Esophagus squamous epithelium (tissue), 5 donors: ENCODE data around the gene SVIP. TPM values are rescaled to one million over a fixed set of nuclear protein-coding genes. Genes with fewer than 3 reads are reported as not detected.

Experiments used
- DNase-seq: peaks from one replicate; lab custom pipeline; 2025; lab: John Stamatoyannopoulos, UW
- H3K27ac ChIP-seq, 4 donors: fragments of 200-600 bp; sonication (generic); one replicate each; pipeline ENCODE4 v1.5.1; 2016 to 2019; ENCODE audit warnings: mild to moderate bottlenecking in 1 of 4
- H3K27me3 ChIP-seq, 4 donors: fragments of 200-600 bp; sonication (generic); 1 replicate in 3 of 4; 2 replicates in 1 of 4; pipeline versions ENCODE4 v1.5.1 to v1.6.0; 2017 to 2021; ENCODE audit warnings: antibody characterized with exemption in 1 of 4
- H3K36me3 ChIP-seq, 3 donors: fragments of 200-600 bp; sonication (generic); one replicate each; pipeline ENCODE4 v1.5.1; 2016 to 2019
- H3K4me1 ChIP-seq, 3 donors: fragments of 200-600 bp; sonication (generic); one replicate each; pipeline ENCODE4 v1.5.1; 2017 to 2019
- H3K4me3 ChIP-seq, 4 donors: fragments of 200-600 bp; sonication (generic); 1 replicate in 3 of 4; 2 replicates in 1 of 4; pipeline ENCODE4 v1.5.1; 2016 to 2019; ENCODE audit warnings: mild to moderate bottlenecking in 2 of 4, moderate library complexity in 1 of 4
- H3K9me3 ChIP-seq, 3 donors: fragments of 200-600 bp; sonication (generic); one replicate each; pipeline ENCODE4 v1.5.1; 2016 to 2019
- POLR2A ChIP-seq, 4 donors: fragments of 450-650 bp; IDR thresholded peaks; one replicate each; pipeline ENCODE4 v1.6.1; 2017; ENCODE audit warnings: antibody characterized with exemption in 4 of 4, mild to moderate bottlenecking in 4 of 4, moderate library complexity in 3 of 4
- WGBS, 2 donors: methylation state at CpG; one replicate each; pipeline ENCODE4 v1.1.5; 2018; 5-methylcytosine and 5-hydroxymethylcytosine counted together
- intact Hi-C: fragments of 100-400 bp; cut with DNase I; formaldehyde crosslinking; loops from one replicate; pipeline ENCODE4 v1.15.0; 2022
- total RNA-seq, 4 donors: library from RNA; depleted of rRNA; stranded (reverse); fragments of >200 nt; gene quantifications; one replicate each; pipeline ENCODE4 v1.1.0, GENCODE V29; 2016
- TF ChIP-seq, protein P1 (sequence below), 6 experiments: fragments of 450-650 bp in 4 of 6; fragments of 200-600 bp in 2 of 6; sonication (generic) in 2 of 6; IDR thresholded peaks; one replicate each; pipeline ENCODE4 v1.5.1; 2016 to 2019; ENCODE audit warnings: antibody characterized with exemption in 6 of 6, mild to moderate bottlenecking in 4 of 6, moderate library complexity in 4 of 6
- donor health status: DM: yes; HTN: yes; CAD: no.

Gene SVIP
- total RNA-seq, 4 donors from 2014 or later = 6.1 to 11.3 (median 8.0) TPM

- no peaks in the 10 kb centered on the region for H3K36me3 ChIP-seq
- no peak for DNase-seq
- 100% methylated on average over 3 of the region's 3 CpGs for WGBS, 2 donors
- H3K9me3 ChIP-seq = no peaks in the 10 kb centered on the region
- peaks cover 0 to 5% (median 0%) of the 10 kb centered on the region in 4 donors for H3K27me3 ChIP-seq
- no peaks in the 10 kb centered on the region for H3K4me1 ChIP-seq
- no peak overlapping the region for H3K27ac ChIP-seq
- H3K4me3 ChIP-seq = no peak overlapping the region
- TF ChIP-seq, protein P1, sequence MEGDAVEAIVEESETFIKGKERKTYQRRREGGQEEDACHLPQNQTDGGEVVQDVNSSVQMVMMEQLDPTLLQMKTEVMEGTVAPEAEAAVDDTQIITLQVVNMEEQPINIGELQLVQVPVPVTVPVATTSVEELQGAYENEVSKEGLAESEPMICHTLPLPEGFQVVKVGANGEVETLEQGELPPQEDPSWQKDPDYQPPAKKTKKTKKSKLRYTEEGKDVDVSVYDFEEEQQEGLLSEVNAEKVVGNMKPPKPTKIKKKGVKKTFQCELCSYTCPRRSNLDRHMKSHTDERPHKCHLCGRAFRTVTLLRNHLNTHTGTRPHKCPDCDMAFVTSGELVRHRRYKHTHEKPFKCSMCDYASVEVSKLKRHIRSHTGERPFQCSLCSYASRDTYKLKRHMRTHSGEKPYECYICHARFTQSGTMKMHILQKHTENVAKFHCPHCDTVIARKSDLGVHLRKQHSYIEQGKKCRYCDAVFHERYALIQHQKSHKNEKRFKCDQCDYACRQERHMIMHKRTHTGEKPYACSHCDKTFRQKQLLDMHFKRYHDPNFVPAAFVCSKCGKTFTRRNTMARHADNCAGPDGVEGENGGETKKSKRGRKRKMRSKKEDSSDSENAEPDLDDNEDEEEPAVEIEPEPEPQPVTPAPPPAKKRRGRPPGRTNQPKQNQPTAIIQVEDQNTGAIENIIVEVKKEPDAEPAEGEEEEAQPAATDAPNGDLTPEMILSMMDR (IDR thresholded peaks at IDR 0.05) = no peak
- TF ChIP-seq POLR2A (IDR thresholded peaks at IDR 0.05) = no peak
- intact Hi-C loops = no loop called here
Measured at GRCh38 chr11:22797047-22797446, 32.6 kb downstream of the SVIP start.

GRCh38 chr11:22795914-22796313, 33.7 kb downstream of the SVIP start:
- Histone ChIP-seq H3K36me3 (no peaks in the 10 kb centered on the region), H3K27ac (no peak overlapping the region), H3K9me3 (no peaks in the 10 kb centered on the region), H3K4me1 (no peaks in the 10 kb centered on the region), H3K27me3 (peaks cover 0 to 5% (median 0%) of the 10 kb centered on the region in 4 donors), H3K4me3 (no peak overlapping the region)
- 56 to 71% methylated on average over 1 of the region's 1 CpG for WGBS, 2 donors
- intact Hi-C loops = no loop called here
- no peak for TF ChIP-seq POLR2A (IDR thresholded peaks at IDR 0.05)
- TF ChIP-seq, protein P1 (IDR thresholded peaks at IDR 0.05) = no peak
- no peak for DNase-seq

GRCh38 chr11:22792497-22792896, 37.1 kb downstream of the SVIP start:
- WGBS, 2 donors = 8 to 25% methylated on average over 3 of the region's 3 CpGs
- no peaks in the 10 kb centered on the region for H3K27me3 ChIP-seq
- H3K4me1 ChIP-seq = no peaks in the 10 kb centered on the region
- intact Hi-C loops = no loop called here
- no peak for DNase-seq
- H3K36me3 ChIP-seq = no peaks in the 10 kb centered on the region
- TF ChIP-seq, protein P1 (IDR thresholded peaks at IDR 0.05) = no peak
- TF ChIP-seq POLR2A (IDR thresholded peaks at IDR 0.05) = no peak
- H3K9me3 ChIP-seq = no peaks in the 10 kb centered on the region
- no peak overlapping the region for H3K27ac ChIP-seq
- H3K4me3 ChIP-seq = no peak overlapping the region

DNA sequence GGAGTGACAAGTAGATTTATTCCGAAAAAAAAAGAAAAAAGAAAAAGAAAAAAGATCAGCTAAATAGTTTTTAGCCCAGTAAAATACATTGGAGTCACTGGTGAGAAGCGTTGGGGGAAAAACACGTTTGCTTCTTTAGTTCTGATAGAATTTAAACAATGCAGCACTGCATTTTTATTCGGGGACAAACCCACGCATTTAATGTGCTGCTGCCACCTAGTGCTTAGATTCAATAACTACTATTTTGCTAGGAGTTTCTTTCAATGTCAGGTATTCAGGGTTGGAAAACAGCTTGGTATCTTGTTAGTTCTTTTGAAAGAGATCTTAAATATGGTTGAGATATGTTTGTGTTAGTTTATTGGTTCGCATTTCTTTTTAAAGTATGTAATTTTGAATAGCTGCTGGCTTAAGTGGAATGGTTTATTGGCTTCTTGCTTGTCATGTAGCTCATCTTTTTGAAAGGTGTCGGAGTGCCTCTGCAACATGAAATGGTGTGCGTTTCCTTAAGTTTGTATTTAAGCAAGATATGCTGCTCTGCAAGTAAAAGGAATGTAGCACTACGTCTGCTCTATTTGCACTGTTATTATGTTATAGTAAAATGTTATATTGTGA, 41.9 kb downstream of the SVIP start:
- no peak overlapping the region for H3K27ac ChIP-seq
- 25 to 26% methylated on average over 9 of the region's 9 CpGs for WGBS, 2 donors
- H3K36me3 ChIP-seq = no peaks in the 10 kb centered on the region
- TF ChIP-seq, protein P1 (IDR thresholded peaks at IDR 0.05) = peak; percentile 43 to 66 (median 52)
- TF ChIP-seq POLR2A (IDR thresholded peaks at IDR 0.05) = no peak
- H3K4me3 ChIP-seq = no peak overlapping the region
- H3K4me1 ChIP-seq = no peaks in the 10 kb centered on the region
- H3K9me3 ChIP-seq = no peaks in the 10 kb centered on the region
- H3K27me3 ChIP-seq = no peaks in the 10 kb centered on the region
- intact Hi-C loops = no loop called here
- DNase-seq = no peak

DNA sequence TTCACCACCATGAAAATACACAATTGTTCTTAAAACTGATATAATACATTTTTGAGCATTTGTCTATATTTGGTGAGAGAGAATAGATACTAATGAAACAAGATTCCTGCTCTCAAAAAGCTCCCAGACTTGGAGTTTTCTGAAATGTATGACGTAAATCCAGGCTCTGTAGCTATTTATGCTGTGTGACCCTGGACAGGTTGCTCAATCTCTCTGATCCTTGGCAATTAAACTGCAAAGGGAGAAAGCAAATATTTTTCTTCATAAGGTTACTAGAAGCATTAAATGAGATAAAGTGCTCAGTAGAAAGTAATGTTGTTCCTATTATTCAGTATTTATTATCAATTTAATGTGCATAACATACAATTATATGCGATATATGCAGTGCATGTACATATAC, 42.5 kb downstream of the SVIP start:
- 68 to 93% methylated on average over 2 of the region's 2 CpGs for WGBS, 2 donors
- Histone ChIP-seq H3K4me1 (no peaks in the 10 kb centered on the region), H3K36me3 (no peaks in the 10 kb centered on the region), H3K9me3 (no peaks in the 10 kb centered on the region), H3K27me3 (no peaks in the 10 kb centered on the region), H3K27ac (no peak overlapping the region), H3K4me3 (no peak overlapping the region)
- TF ChIP-seq, protein P1 (IDR thresholded peaks at IDR 0.05) = no peak
- TF ChIP-seq POLR2A (IDR thresholded peaks at IDR 0.05) = no peak
- DNase-seq = no peak
- intact Hi-C loops = no loop called here
